GM19023 (cell line): ENCODE measurements around the gene CAPS.

Experiments used
- ATAC-seq: cut with Tn5 transposase; IDR thresholded peaks from one replicate; pipeline ENCODE4 v1.9.1; 2021; ENCODE audit warnings: mild to moderate bottlenecking, moderate library complexity; ENCODE audit not compliant: unreplicated experiment

CAPS gene

DNA sequence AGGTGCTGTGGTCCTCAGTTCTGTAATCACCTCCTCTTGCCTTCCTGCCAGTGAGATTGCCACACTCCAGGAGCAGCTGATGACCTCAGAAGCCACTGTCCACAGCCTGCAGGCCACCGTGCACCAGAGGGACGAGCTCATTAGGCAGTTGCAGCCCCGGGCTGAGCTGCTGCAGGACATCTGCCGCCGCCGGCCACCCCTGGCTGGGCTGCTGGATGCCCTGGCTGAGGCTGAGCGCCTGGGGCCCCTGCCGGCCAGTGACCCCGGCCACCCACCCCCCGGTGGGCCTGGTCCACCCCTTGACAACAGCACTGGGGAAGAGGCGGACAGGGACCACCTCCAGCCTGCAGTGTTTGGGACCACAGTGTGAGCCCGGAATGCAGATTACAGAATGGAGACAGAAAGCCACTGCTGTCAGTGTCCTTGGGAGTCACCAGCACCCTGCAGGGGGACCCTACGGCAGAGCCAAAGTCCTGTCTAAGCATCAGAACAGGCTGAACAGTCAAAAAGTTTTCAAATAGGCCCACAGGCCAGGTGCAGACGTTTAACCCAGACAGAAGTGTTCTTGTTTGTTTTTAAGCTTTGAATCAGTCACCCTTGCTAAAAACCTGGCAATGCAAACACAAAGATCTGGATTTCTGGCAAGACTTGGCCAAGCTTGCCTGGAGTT is 5.1 kb upstream of the CAPS start:
- no peak for ATAC-seq

GRCh38 chr19:5910638-5910907 is 3.5 kb upstream of the CAPS start:
- no peak for ATAC-seq

DNA sequence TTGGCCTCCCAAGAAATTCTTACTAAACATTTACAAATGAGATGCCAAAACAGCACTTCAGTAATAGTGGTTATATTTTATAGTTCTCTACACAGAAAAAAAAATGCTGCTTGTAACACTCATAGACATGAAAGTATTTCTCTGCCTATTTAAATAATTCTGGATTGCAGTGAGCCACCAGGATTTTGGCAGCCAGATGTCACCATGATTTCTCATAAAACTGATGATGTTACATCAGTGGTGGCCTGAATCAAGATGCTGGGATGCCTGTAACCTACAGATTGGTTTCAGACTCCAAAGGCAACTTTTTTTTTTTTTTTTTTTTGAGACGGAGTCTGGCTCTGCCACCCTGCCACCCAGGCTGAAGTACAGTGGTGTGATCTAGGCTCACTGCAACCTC is 2.7 kb upstream of the CAPS start:
- ATAC-seq = no peak

- no peak for ATAC-seq
Observed at GRCh38 chr19:5914358-5914774, 312 bp downstream of the CAPS start.

DNA sequence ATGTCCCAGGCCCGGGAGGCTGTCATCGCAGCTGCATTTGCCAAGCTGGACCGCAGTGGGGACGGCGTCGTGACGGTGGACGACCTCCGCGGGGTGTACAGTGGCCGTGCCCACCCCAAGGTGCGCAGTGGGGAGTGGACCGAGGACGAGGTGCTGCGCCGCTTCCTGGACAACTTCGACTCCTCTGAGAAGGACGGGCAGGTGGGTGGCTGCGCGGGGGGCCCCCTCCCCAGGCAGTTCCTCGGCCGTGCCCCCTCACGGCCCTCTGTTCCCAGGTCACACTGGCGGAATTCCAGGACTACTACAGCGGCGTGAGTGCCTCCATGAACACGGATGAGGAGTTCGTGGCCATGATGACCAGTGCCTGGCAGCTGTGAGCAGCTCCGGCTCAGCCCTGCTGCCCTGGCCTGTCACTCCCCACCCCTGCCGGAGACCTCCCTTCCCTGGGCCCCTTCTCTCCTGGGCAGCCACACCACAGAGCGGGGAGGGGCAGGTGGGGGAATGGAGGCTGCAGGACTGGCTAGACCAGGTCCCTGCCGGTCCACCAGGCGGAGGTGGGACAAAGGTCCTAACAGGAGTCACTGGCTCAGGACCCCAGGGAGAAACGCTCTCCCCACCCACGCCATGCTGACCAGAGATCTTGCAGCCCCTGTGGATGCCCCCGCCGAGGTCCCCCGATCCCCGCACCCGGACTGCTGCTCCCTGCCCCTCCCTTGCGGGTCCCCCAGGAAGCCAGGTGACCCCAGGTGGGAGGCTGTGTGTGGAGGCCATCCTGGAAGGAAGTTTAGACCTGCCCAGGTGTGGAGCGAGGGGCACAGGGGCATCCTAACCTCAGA is 1.1 kb downstream of the CAPS start:
- no peak for ATAC-seq

- no peak for ATAC-seq
Observed at GRCh38 chr19:5915782-5916165, 1.7 kb downstream of the CAPS start.

GRCh38 chr19:5916181-5916708 is 2.2 kb downstream of the CAPS start:
- ATAC-seq = no peak

DNA sequence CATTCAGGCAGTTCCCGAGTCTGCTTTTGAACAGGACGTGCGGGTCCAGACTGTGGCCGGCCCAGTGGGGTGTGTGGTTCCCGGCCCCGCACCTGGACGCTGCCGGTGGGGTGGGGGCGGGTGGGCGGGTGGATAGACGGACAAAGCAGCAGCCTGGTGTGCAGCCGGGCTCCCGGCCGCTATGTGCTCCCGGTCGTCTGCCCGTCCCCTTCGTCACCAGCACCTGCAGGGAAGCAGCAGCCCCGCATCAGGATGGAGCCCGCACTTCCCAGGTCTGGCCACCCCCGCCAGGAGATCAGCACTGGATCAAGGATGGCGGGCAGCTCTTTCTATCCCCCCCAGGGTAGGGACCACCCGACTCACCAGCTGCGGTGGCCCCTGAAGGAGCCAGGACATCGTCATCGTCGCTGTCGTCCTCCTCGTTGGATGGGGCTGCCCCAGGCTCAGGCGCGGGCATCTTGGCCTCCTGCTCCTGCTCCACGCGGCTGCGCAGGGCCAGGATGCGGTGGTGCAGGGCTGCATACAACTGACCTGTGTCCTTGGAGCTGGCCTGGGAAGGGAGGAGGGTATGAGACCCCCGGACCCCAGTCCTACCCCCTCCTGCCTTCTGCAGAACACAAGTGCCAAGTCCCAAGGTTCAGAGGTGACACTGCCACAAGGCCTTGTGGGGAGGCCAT is 3.5 kb downstream of the CAPS start:
- no peak for ATAC-seq

- no peak for ATAC-seq
Observed at GRCh38 chr19:5918463-5919079, 4.5 kb downstream of the CAPS start.

DNA sequence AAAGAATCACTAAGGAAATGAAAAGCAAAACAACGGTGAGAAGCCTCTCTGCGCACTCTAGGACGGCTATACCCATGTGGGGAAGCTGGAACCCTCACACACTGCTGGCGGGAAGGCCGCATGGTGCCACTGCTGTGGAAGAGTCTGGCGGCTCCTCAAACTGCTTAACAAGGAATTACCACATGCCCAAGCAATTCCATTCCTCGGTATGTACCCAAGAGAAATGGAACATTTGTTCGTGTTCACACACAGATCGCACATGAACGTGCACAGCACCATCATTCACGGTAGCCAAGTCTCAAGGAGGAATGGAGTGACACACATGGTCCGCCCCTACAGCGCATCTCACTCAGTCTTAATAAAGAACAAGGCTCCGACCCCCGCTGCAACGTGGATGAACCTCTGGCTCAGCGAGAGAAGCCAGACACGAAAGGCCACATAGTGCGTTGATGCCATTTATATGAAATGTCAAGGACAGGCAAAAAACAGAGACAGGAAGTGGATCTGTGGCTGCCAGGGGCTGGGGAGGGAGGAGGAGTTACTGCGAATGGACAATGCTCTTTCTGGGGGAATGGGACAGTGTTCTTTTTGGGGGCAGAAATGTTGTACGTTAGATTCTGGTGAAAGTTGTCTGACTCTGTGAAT is 7.6 kb downstream of the CAPS start:
- no peak for ATAC-seq

- ATAC-seq = no peak
Observed at GRCh38 chr19:5922161-5922545, 8.1 kb downstream of the CAPS start.

- no peak for ATAC-seq
Observed at GRCh38 chr19:5923356-5923755, 9.3 kb downstream of the CAPS start.

- ATAC-seq = no peak
Observed at GRCh38 chr19:5925830-5926427, 11.9 kb downstream of the CAPS start.

DNA sequence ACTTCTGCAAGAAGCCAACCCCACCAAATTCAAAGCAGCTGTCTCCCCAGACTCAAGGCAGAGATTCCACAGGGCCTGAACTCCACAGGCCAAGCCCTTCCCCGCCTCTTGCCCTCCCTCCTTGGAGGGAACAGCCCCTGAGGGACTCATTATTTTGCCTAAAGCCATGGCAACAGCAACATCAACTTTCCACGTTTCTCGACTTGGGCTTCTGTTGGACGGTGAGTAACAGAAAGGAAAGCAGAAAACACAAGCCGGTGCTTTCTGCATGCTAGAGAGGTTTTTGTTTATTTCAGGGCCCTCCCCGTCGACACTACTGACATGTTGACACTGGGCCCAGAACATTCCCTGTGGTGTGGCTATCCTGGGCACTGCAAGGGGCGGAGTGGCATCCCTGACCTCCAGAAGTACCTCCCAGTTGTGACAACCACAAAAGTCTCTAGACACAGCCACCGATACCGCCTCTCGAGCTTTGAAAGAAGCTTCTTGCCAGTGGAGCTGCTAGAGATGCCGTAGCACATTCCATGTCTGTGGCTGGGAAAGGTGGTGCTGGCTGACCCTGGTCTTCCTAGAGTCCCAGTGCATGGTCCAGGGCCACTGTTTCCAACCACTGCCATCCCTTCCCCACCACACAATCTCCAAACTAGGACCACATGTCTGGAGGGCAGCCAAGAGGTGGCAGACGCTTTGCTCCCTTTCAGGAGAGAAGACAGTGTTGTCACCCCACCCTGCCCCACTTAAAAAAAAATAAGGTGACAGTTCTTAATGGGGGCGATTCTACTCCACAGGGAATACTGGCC is 12.8 kb downstream of the CAPS start:
- no peak for ATAC-seq

GRCh38 chr19:5927441-5927821 is 13.4 kb downstream of the CAPS start:
- ATAC-seq = no peak

GRCh38 chr19:5929179-5929578 is 15.1 kb downstream of the CAPS start:
- ATAC-seq = no peak

DNA sequence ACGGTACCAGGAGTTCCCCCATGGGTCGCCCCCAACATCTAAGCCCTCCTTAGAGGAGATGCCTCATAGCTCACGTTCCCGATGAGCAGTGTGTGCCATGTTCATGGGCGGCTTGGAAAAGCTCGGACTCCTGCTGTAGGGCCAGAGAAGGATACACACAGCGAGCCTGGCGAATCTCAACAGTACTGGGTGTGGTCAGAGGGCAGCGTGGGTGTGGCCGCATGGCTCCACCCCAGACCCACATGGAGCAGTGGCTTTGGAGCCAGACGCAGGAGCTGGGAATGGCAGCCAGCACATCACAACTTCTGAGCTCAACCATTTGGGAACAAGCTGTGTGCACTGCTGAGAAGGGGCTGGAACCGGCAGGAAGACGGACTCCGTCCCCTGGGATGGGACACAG is 15.6 kb downstream of the CAPS start:
- no peak for ATAC-seq

DNA sequence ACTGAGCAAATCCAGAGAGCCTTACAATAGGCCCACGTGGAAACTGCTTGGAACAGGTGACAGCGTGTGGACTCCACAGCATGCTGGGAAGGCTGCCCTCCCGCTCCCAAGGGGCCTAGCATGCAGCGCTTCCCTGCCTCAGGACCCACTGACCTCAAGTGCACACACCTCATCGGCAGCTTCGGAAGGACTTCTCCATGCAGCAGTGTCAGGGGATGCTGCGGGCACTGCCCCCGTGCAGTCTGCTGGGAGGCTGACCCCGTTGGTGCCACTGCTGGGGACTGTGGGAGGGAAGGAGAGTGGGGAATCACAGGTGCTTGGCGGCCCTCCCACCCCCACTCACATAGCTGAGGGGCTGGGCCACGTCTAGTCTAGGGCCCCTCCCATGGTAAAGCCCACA is 17.2 kb downstream of the CAPS start:
- no peak for ATAC-seq

- ATAC-seq = no peak
Observed at GRCh38 chr19:5932146-5932545, 18.1 kb downstream of the CAPS start.
